Inflammatory macrophage (primary cell): ENCODE results near the gene MYO9B.
"Not testable (repeated sequence)": the region's sequence is repeated elsewhere in the genome, so short reads cannot be mapped to it uniquely, and the experiment has no call there.

Experiments
- DNase-seq, 2 donors: peaks; one replicate each; pipeline ENCODE4 v3.0.0-alpha.2; 2020 to 2022

MYO9B gene

GRCh38 chr19:17094694-17095093 is 19.1 kb downstream of the MYO9B start:
- DNase-seq, result not testable (repeated sequence)

- DNase-seq, result peak; percentile 25 to 43
Observed at GRCh38 chr19:17095141-17095919, 19.8 kb downstream of the MYO9B start.

- peak; percentile 45 to 70 for DNase-seq
Observed at GRCh38 chr19:17097593-17098126, 22.1 kb downstream of the MYO9B start.

- no peak for DNase-seq
Observed at GRCh38 chr19:17098326-17098725, 22.7 kb downstream of the MYO9B start.

DNA sequence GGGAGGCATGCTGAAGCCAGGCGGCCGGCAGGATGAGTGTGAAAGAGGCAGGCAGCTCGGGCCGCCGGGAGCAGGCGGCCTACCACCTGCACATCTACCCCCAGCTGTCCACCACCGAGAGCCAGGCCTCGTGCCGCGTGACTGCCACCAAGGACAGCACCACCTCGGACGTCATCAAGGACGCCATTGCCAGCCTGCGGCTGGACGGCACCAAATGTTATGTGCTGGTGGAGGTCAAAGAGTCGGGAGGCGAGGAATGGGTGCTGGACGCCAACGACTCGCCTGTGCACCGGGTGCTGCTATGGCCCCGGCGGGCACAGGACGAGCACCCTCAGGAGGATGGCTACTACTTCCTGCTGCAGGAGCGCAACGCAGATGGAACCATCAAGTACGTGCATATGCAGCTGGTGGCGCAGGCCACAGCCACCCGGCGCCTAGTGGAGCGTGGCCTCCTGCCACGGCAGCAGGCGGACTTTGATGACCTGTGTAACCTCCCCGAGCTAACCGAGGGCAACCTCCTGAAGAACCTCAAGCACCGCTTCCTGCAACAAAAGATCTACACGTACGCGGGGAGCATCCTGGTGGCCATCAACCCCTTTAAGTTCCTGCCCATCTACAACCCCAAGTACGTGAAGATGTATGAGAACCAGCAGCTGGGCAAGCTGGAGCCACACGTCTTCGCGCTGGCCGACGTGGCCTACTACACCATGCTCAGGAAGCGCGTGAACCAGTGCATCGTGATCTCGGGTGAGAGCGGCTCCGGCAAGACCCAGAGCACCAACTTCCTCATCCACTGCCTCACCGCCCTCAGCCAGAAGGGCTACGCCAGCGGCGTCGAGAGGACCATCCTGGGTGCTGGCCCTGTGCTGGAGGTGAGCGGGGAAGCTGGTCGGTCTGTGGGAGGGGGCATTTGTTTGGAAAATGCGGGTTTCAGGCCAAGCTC is 26.4 kb downstream of the MYO9B start:
- DNase-seq, result no peak

DNA sequence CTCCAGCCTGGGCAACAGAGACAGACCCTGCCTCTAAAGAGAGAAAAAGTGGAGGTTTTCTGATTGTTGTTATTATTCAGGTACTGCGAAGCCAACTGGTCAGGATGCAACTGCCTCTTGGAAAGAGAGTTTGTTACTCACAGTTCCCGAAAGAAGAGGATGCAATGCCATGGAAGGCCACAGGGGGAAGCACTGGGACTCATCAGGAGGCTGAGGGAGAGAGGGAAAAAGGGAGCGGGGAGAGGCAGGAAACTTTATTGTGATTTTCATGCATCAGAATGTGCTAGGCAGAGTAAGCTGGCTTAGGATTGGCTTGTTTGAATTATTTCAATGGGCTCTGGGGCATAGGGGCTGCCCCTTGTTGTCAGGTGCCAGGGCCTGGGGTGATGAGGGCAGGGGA is 27.6 kb downstream of the MYO9B start:
- peak; percentile 52 to 63 for DNase-seq

DNA sequence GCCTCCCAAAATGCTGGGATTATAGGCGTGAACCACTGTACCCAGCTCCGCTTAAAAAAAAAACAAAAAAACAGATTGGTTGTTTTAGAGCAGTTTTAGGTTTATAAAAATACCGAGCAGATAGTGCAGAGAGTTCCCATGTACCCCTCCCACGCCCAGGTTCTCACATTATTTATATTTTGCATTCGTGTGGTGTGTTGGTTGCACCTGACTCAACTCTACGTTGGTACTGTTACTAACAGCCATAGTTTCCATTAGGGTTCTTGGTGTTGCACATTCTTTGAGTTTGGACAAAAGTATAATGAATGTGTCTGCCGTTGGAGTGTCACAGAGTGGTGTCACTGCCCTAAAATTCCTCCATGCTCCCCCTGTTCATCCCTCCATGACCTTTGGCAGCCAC is 29.1 kb downstream of the MYO9B start:
- no peak for DNase-seq

- peak; percentile 59 to 60 for DNase-seq
Observed at GRCh38 chr19:17105556-17105955, 30.0 kb downstream of the MYO9B start.

- DNase-seq, result not testable (repeated sequence)
Observed at GRCh38 chr19:17106964-17107363, 31.4 kb downstream of the MYO9B start.

DNA sequence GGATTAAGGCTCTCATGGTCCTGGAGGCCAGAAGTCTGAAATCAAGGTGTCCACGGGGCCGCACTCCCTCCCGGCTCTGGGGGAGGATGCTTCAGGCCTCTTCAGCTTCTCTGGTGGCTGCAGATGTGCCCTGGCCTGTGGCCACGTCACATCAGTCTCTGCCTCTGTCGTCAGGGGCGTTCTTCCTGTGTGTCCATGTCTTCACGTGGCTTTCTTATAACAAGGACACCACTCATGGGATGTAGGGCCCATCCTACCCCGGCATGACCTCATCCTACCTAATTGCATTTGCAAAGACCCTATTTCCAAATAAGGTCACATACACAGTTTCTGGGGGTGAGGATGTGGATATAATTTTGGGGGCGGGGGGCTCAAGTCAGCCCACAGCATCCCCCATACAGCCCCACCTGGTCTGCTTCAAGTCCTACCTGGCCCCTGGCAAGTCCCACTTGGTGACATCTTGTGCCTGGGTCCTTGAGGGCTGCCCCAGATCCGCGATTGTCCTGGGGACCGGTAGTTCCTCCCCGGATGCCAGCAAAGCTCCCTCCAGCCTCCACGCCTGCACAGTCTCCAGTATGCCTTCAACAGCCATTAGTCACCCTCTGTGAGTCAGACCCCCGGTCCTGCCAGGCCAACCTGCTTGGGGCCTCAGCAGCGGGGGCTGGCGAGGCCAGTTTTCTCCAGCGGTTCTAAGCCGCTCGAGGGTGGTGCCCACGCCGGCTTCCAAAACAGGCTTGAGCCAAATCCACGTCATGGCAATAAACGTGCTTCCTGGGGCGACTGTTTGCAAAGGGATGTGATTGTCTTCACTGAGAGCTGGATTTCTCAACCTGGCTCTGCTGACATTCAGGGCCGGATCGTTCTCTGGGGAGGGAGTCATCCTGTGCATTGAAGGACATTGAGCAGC is 32.2 kb downstream of the MYO9B start:
- DNase-seq, result peak; percentile 96 to 100

GRCh38 chr19:17108453-17108784 is 32.8 kb downstream of the MYO9B start:
- DNase-seq, result no peak

DNA sequence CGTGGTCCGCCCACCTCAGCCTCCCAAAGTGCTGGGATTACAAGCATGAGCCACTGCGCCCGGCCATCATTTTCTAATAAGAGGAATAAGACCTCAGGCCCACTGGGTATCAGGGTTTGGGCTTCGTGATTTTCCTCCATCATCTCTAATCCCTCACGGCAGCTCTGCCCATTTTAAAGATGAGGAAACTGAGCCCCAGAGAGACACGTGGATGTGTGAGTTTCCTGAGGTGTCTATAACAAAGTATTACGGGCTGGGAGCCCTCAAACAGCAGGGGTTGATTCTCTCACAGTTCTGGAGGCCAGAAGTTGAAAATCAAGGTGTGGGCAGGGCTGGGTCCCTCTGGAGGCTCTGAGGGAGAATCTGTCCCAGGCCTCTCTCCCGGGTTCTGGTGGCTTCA is 33.7 kb downstream of the MYO9B start:
- DNase-seq, result no peak

GRCh38 chr19:17109962-17110598 is 34.5 kb downstream of the MYO9B start:
- DNase-seq, result peak; percentile 95 to 97

DNA sequence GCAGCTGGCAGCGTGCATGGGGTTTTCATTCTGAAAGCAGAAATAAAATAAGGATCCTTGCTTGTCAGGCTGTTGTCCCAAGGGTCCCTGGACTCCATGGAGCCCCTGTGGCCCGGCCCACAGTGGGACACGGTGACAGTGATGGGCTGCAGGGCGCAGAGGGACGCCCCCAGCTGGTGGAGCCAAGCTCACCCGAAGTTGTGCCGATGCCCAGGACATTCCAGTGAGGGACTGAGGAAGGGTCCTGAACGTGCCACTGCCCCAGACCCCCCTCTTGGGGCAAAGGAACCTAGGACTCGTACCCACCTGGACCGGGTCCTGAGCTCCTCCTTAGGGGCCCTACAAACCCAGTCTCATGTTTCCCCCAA is 35.0 kb downstream of the MYO9B start:
- no peak for DNase-seq

DNA sequence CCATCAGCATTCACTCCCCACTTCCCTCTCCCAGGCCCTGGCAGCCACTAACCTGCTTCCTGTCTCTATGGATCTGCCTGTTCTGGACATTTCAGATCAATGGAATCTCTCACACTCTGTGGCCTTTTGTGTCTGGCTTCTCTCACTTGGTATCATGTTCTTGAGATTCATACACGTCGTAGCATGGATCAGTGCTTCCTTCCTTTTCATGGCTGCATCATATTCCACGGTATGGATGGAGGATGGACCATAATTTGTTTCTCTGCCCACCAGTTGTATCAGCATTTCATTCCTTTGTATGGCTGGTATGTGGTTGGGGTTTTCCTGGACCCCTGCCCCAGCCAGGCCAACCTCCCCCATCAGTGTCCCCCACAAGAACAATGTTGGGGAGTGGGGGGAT is 36.2 kb downstream of the MYO9B start:
- DNase-seq, result no peak

DNA sequence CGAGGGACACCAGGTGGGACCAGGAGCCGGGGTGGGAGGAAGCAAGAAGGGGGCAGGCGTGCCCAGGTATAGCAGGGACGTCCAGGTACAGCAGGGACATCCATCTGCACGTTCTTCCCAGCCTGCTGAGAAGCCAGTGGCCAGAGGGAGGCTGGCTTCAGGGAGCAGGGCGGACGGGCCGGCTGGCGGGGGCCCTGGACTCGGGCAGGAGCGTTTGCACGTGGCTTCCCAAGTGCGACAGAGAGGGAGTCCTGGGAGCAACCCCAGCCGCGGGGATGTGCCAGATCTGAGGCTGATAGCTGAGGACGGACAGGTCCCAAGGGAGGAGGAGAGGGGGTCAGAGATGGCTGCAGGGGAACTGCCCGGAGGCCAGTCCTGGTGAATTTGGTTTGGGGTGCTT is 36.7 kb downstream of the MYO9B start:
- no peak for DNase-seq

DNA sequence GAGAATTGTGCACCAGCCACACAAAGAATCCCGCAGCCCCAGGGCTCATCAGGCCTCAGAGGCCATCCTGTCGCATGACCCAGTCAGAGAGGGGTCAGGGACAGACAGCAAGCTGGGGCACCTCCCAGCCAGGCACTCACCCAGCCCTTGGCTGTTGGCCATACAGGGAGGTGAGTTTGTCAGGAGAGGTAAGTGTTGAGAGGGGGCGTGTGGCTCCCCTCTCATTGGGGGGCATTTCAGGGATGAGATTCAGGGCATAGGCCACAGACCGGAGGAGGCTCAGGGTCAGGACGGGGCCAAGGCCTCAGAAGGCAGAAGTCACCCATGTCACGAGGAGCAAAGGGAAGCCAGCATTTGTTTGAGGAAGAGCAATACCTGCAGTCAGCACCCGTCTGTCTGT is 37.1 kb downstream of the MYO9B start:
- peak; percentile 76 to 88 for DNase-seq

DNA sequence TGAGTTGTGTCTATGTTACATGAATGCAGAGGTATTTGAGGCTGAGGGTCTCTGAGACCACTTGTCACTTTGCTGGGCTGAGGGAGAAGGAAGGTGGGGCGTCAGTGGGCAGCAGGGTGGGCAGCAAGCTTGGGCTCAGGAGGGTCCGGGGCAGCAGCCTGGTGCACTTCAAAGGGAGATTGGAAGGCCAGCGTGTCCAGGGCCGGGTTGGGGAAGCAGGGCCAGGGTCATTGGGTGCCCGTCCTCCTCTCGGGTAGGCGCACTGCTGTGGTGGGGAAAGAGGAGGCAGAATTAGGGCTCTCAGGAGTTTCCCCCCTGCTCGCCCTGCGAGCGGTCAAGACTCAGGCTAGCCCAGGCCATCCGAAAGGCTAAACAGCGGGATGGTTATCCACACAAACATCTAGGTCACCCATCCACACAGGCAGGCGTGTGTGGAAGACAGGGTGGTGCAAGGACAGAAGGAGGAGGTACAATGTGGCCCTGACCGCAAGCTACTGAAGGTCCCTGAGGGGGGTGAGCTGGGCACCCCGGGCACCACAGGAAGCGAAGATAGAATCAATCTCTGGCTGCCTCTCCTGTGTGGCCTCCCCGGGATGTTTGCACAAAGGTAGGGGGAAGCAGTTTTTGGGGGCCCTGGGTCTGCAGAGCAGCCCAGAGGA is 37.7 kb downstream of the MYO9B start:
- no peak for DNase-seq

- no peak for DNase-seq
Observed at GRCh38 chr19:17114414-17114831, 38.8 kb downstream of the MYO9B start.

- DNase-seq, result no peak
Observed at GRCh38 chr19:17116996-17117702, 41.6 kb downstream of the MYO9B start.

- no peak for DNase-seq
Observed at GRCh38 chr19:17118957-17119356, 43.4 kb downstream of the MYO9B start.
